NCI-H2227 (cell line): ENCODE data around the gene TFPT.

Source experiments
- DNase-seq: peaks from one replicate; lab custom pipeline; 2025; ENCODE audit not compliant: unreplicated experiment; lab: John Stamatoyannopoulos, UW

Gene TFPT

DNA sequence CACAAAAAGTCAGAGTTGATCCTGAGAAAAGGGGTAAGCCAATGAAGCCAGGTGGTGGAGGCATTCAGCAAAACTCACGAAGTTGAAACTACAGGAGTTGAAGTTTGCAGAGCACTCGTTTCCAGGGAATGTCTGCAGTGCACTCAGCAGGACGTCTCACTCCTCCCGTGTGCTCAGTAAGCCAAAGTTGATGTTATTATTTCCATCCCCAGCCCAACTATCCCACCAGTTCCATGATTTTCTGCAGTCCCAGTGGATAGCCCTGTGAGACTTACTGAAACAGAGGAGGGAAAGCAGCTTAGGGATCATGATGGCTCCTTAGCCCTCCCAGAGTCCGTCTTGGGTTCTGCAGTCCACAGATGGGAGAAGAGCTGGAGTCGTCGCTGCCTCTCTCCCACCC, 34.4 kb downstream of the TFPT start, which contains the start of gene TARM1:
Gene TARM1 (minus strand): TSS at position 334 of the 400 bp plus-strand sequence. CDS start 25 bp downstream, at position 309.
- DNase-seq: no peak

DNA sequence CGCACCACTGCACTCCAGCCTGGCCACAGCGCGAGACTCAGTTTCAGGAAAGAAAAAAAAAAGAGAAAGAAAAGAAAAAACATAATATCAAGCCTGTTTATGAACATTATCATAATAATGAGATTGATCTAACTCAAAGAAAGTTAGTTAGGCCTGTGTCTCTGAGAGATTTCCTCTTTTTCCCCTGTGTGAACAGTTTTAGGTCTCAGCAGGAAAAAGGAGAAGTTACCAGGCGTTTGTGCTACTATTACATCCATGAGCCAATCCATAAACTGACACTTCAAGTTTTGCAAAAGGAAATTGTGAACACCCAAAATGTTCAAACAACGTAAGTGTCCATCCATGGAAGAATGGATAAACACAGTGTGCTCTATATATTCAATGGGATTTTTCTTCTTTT, 38.1 kb downstream of the TFPT start:
- DNase-seq: no peak

DNA sequence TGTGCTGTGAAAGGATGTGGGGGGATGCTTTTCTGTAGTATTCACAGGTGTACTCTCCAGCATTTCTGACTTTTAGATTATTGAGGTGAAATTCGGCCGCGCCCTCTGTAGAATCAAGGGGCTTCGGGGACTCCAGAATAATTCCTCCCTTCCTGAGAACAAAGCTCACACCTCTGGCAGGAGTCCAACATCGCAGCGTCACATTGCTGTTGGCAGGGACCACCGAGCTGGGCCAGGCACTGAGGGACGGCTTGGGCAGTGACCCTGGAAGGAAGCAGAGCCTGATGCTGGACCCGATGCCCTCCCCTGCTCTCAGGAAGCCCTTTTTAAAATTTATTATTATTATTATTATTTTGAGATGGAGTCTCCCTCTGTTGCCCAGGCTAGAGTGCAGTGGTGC, 40.6 kb downstream of the TFPT start:
- no peak for DNase-seq

DNA sequence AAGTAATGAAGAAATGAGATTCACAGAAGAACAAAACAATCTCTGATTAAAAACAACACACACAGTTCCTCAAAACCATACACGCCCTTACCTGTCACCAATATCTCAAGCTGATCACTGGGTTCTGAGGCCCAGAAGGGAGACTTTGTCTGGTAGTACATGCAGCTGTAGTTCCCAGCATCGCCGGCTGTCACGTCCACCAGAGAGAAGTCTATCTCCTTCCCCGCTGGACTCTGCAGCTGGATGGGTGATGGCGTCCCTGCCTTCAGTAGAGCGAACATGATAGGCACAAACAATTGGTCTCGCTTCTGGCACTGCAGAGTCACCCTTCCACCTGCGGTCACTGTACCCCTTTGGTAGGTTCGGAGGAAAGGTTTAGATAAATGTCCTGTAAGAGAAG, 41.6 kb downstream of the TFPT start:
- no peak for DNase-seq

DNA sequence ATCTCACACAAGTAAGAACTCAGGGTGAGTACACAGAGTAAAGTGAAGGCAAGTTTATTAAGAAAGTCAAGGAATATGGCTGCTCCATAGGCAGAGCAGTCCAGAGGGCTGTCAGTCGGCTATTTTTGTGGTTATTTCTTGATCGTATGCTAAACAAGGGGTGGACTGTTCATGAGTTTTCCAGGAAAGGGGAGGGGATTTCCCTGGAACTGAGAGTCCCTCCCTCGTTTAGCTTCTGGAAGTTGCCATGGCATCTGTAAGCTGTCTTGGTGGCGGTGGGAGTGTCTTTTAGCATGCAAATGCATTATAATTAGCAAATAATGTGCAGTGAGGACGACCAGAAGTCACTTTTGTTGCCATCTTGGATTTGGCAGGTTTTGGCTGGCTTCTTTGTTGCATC, 46.0 kb downstream of the TFPT start:
- no peak for DNase-seq

DNA sequence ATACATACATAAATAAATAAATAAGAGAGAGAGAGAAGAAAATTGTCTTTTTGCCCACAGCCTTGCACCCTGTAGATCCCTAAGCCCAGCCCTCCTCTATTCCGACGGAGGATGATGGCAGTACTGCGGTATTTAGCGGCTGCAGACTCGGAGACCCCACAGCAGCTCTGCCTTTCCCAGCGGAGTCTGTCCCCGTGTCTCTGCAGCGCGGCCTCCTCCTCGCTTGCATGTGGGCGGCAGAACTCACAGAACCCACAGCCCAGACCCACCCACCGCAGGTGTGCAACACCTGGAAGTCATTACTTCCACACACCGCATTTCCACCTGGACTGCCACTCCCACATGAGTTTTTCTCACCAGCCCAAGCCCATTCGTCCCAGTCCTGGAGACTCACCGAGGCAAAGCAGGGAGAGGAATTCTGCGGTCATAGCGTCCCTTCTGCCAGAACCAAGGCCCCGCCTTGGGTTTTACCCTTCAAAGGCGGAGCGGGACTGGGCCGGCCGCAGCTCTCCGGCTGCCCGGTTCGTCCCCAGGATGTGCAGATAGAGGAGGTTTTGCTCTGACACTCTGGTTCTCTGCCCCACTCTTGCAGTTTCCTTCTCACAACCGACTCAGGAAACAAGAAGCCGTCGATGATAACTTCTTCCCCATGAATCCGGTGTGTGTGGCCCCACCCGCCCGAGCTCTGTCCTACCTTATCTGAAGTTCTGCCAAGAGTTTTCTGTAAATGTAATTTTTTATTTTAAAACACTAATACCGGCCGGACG, 51.9 kb downstream of the TFPT start, which contains the start of gene VSTM1:
Gene VSTM1 (minus strand): TSS at position 548 of the 767 bp plus-strand sequence. CDS start 120 bp downstream, at position 428.
- DNase-seq: no peak

DNA sequence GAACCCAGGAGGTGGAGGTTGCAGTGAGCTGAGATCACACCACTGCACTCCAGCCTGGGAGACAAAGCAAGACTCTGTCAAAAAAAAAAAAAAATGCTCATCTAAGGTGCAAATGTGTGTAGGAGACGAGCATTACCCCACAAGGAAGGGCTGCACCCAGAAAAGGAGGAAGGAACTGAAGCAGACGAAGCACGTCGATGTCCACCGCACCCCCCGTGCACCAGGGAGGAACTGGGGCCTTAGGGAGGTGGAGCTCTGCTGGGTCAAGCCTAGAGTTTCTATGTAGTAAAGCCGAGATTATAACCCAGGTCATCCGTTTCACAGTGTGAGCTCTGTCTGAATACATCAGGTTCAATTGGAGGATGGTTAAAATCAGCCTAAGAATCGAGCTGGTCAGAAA, 52.8 kb downstream of the TFPT start:
- DNase-seq: no peak
